Epidermal melanocyte (primary cell): ENCODE measurements around the gene TICAM1.
"Not testable (repeated sequence)": the region's sequence is repeated elsewhere in the genome, so short reads cannot be mapped to it uniquely, and the experiment has no call there.

Experiments used
- DNase-seq: peaks from one replicate; pipeline ENCODE4 v3.0.0; 2011; ENCODE audit warnings: low spot score; ENCODE audit not compliant: insufficient read length

Gene TICAM1

GRCh38 chr19:4844348-4845179 lies 13.1 kb upstream of the TICAM1 start:
- no peak for DNase-seq

GRCh38 chr19:4843647-4843965 lies 12.1 kb upstream of the TICAM1 start:
- no peak for DNase-seq

GRCh38 chr19:4839192-4839591 lies 7.7 kb upstream of the TICAM1 start:
- DNase-seq, result no peak

GRCh38 chr19:4832776-4833175 lies 1.3 kb upstream of the TICAM1 start:
- no peak for DNase-seq

GRCh38 chr19:4831979-4832340 lies 448 bp upstream of the TICAM1 start:
- not testable (repeated sequence) for DNase-seq

GRCh38 chr19:4830768-4831265 lies 695 bp downstream of the TICAM1 start:
- no peak for DNase-seq

- no peak for DNase-seq
These were observed 1.2 kb downstream of the TICAM1 start for GRCh38 chr19:4830332-4830731.

GRCh38 chr19:4829001-4829712 lies 2.4 kb downstream of the TICAM1 start:
- no peak for DNase-seq

GRCh38 chr19:4823577-4823976 lies 7.9 kb downstream of the TICAM1 start:
- no peak for DNase-seq

GRCh38 chr19:4822354-4822753 lies 9.2 kb downstream of the TICAM1 start:
- DNase-seq, result not testable (repeated sequence)

- DNase-seq, result no peak
These were observed 10.2 kb downstream of the TICAM1 start for GRCh38 chr19:4821265-4821664.

- DNase-seq, result no peak
These were observed 13.8 kb downstream of the TICAM1 start for GRCh38 chr19:4817467-4818277.

- DNase-seq, result no peak
These were observed 14.6 kb downstream of the TICAM1 start for GRCh38 chr19:4816950-4817278.

- DNase-seq, result no peak
These were observed 15.1 kb downstream of the TICAM1 start for GRCh38 chr19:4816202-4816949.

- peak; percentile 99 for DNase-seq
These were observed 15.9 kb downstream of the TICAM1 start for GRCh38 chr19:4815426-4816201.

GRCh38 chr19:4814625-4815425 lies 16.7 kb downstream of the TICAM1 start:
- DNase-seq, result no peak

- DNase-seq, result peak; percentile 32
These were observed 20.0 kb downstream of the TICAM1 start for GRCh38 chr19:4811328-4812131.

GRCh38 chr19:4807188-4807587 lies 24.3 kb downstream of the TICAM1 start:
- DNase-seq, result no peak

GRCh38 chr19:4806384-4806783 lies 25.1 kb downstream of the TICAM1 start:
- no peak for DNase-seq
